NCI-H187 (cell line): Measurements from ENCODE around the gene ABCA13.

Source experiments
- DNase-seq, 2 experiments: peaks; one replicate each; lab custom pipeline; 2025; lab: John Stamatoyannopoulos, UW

ABCA13 gene

GRCh38 chr7:48643431-48644013, 472.3 kb downstream of the ABCA13 start:
- no peak for DNase-seq

GRCh38 chr7:48658138-48658537, 486.9 kb downstream of the ABCA13 start:
- DNase-seq = no peak

- DNase-seq = no peak
Measured at GRCh38 chr7:48660306-48660870, 489.1 kb downstream of the ABCA13 start.

DNA sequence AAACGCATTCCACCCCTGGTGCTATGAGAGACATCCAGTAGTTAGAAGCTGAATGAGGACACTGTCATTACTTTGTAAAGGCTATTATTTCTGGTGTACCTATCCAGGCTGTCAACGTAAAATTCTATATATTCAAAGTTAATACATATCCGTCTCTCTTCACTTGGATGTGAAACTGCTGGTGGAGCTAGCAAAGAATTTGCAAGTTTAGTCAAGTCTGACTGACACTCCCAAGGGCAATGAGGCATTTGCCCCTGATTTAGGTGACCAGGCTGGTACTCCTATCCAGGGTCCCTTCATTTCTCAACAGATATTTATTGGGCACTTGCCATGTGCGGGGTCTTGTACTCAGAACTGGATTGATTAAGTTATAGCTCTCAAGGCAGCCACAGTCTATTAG, 493.0 kb downstream of the ABCA13 start:
- no peak for DNase-seq

GRCh38 chr7:48665353-48666135, 494.3 kb downstream of the ABCA13 start:
- DNase-seq = no peak

- no peak for DNase-seq
Measured at GRCh38 chr7:48667407-48667806, 496.1 kb downstream of the ABCA13 start.

DNA sequence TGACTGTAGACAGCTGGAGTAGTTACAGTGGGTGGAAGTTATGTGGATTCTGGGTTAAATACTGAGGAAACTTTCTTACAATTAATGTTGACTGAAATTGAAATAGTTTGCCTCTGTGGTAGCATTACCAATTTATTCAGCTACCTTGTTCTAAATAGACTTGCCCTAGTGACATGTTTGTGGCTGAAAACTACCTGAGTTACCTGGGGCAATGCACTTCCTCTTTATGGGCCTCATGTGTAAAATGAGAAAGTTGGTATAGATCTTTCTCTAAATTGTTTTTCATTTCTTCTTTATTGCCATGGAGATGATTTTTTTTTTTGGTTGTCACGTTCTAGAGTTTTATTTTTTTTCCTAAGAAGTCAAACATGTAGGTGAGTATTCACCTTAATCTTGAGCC, 500.4 kb downstream of the ABCA13 start:
- no peak for DNase-seq

DNA sequence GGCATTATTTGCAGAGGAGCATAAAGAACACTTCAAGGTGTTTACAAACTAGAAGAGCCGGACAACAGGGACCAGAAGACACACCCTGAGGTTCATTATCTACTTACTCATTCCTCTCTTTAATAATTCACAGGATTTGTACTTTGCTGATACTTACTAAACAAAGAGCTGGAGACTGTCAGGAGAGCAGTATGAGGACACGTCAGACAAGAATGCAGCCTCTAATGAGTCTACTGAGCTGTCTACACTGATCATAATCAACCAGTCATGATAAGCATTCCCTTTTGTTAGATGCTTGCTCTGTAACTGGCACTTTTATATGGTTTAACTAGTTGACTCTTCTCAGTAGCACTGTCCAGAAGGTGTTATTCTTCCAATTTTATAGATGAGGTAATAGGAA, 509.7 kb downstream of the ABCA13 start:
- DNase-seq = no peak

GRCh38 chr7:48691788-48692187, 520.5 kb downstream of the ABCA13 start:
- DNase-seq = no peak
